DOHH2 (cell line): ENCODE results near the gene LEFTY2.
A peak's percentile ranks its signal among the peaks of the same experiment; 100 is the strongest.

Experiments
- H3F3A ChIP-seq: fragments of 200-600 bp; sonication (generic), shearing (Covaris generic); 2 replicates; pipeline ENCODE4 v1.6.0; 2016; ENCODE audit warnings: antibody characterized with exemption, mild to moderate bottlenecking; ENCODE audit not compliant: control insufficient read depth, insufficient read depth
- H3K27ac ChIP-seq: fragments of 200-600 bp; sonication (generic); 2 replicates; pipeline ENCODE4 v1.5.1; 2014; ENCODE audit warnings: low read depth, mild to moderate bottlenecking, low read length, moderate library complexity
- H3K27me3 ChIP-seq: fragments of 200-600 bp; sonication (generic); 2 replicates; pipeline ENCODE4 v1.6.1; 2014; ENCODE audit warnings: mild to moderate bottlenecking, low read length, mixed read lengths; ENCODE audit not compliant: control insufficient read depth
- H3K36me3 ChIP-seq: fragments of 200-600 bp; sonication (generic); 2 replicates; pipeline ENCODE4 v1.6.1; 2014; ENCODE audit warnings: mild to moderate bottlenecking, low read length, moderate library complexity, mixed read lengths; ENCODE audit not compliant: control insufficient read depth
- H3K4me1 ChIP-seq: fragments of 200-600 bp; sonication (generic); 2 replicates; pipeline ENCODE4 v1.6.1; 2014; ENCODE audit warnings: mild to moderate bottlenecking, low read length, mixed read lengths; ENCODE audit not compliant: control insufficient read depth
- H3K4me2 ChIP-seq: fragments of 200-600 bp; sonication (generic); 2 replicates; pipeline ENCODE4 v1.6.0; 2014; ENCODE audit warnings: mild to moderate bottlenecking, low read length, moderate library complexity
- H3K4me3 ChIP-seq: fragments of 200-600 bp; sonication (generic); 2 replicates; pipeline ENCODE4 v1.5.1; 2014; ENCODE audit warnings: mild to moderate bottlenecking, low read length, mixed read lengths
- H3K79me2 ChIP-seq: fragments of 200-600 bp; sonication (generic); 2 replicates; pipeline ENCODE4 v1.6.1; 2014; ENCODE audit warnings: mild to moderate bottlenecking, low read length, mixed read lengths; ENCODE audit not compliant: control insufficient read depth
- H3K9me2 ChIP-seq: fragments of 200-600 bp; sonication (generic); replicated peaks from 2 replicates; pipeline ENCODE4 v1.6.1; 2014; ENCODE audit warnings: mild to moderate bottlenecking, low read length, mixed read lengths; ENCODE audit not compliant: control insufficient read depth
- H3K9me3 ChIP-seq: fragments of 200-600 bp; sonication (generic); 2 replicates; pipeline ENCODE4 v1.6.1; 2014; ENCODE audit warnings: antibody characterized with exemption, low read length, mixed read lengths; ENCODE audit not compliant: control insufficient read depth, insufficient read depth
- H4K20me1 ChIP-seq: fragments of 200-600 bp; sonication (generic); 2 replicates; pipeline ENCODE4 v1.6.0; 2014; ENCODE audit warnings: low read depth, mild to moderate bottlenecking, antibody characterized with exemption, low read length, moderate library complexity; ENCODE audit not compliant: control insufficient read depth, insufficient read depth
- EZH2phosphoT487 ChIP-seq: fragments of 200-600 bp; sonication (generic); IDR thresholded peaks from 2 replicates; pipeline ENCODE4 v1.6.1; 2017; ENCODE audit warnings: borderline replicate concordance, mild to moderate bottlenecking, antibody characterized with exemption, low read length, moderate library complexity, mixed read lengths
- TF ChIP-seq, protein P1 (sequence below): fragments of 200-600 bp; sonication (generic); IDR thresholded peaks from one replicate; pipeline ENCODE4 v1.5.1; 2014; ENCODE audit warnings: antibody characterized with exemption, mild to moderate bottlenecking, low read depth, low read length; ENCODE audit not compliant: poor library complexity, severe bottlenecking

LEFTY2 gene

GRCh38 chr1:225903623-225904022 is 37.4 kb downstream of the LEFTY2 start:
- Histone ChIP-seq H3K9me3 (no peaks in the 10 kb centered on the region), H3K9me2 (no peaks in the 10 kb centered on the region), H3K27me3 (no peaks in the 10 kb centered on the region), H3K36me3 (no peaks in the 10 kb centered on the region), H3K79me2 (no peaks in the 10 kb centered on the region), H3K4me1 (no peaks in the 10 kb centered on the region), H3F3A (no peaks in the 10 kb centered on the region), H3K4me3 (no peak overlapping the region), H4K20me1 (no peaks in the 10 kb centered on the region), H3K27ac (no peak overlapping the region), H3K4me2 (no peak overlapping the region)
- no peak for TF ChIP-seq EZH2phosphoT487
- TF ChIP-seq, protein P1, sequence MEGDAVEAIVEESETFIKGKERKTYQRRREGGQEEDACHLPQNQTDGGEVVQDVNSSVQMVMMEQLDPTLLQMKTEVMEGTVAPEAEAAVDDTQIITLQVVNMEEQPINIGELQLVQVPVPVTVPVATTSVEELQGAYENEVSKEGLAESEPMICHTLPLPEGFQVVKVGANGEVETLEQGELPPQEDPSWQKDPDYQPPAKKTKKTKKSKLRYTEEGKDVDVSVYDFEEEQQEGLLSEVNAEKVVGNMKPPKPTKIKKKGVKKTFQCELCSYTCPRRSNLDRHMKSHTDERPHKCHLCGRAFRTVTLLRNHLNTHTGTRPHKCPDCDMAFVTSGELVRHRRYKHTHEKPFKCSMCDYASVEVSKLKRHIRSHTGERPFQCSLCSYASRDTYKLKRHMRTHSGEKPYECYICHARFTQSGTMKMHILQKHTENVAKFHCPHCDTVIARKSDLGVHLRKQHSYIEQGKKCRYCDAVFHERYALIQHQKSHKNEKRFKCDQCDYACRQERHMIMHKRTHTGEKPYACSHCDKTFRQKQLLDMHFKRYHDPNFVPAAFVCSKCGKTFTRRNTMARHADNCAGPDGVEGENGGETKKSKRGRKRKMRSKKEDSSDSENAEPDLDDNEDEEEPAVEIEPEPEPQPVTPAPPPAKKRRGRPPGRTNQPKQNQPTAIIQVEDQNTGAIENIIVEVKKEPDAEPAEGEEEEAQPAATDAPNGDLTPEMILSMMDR = no peak

DNA sequence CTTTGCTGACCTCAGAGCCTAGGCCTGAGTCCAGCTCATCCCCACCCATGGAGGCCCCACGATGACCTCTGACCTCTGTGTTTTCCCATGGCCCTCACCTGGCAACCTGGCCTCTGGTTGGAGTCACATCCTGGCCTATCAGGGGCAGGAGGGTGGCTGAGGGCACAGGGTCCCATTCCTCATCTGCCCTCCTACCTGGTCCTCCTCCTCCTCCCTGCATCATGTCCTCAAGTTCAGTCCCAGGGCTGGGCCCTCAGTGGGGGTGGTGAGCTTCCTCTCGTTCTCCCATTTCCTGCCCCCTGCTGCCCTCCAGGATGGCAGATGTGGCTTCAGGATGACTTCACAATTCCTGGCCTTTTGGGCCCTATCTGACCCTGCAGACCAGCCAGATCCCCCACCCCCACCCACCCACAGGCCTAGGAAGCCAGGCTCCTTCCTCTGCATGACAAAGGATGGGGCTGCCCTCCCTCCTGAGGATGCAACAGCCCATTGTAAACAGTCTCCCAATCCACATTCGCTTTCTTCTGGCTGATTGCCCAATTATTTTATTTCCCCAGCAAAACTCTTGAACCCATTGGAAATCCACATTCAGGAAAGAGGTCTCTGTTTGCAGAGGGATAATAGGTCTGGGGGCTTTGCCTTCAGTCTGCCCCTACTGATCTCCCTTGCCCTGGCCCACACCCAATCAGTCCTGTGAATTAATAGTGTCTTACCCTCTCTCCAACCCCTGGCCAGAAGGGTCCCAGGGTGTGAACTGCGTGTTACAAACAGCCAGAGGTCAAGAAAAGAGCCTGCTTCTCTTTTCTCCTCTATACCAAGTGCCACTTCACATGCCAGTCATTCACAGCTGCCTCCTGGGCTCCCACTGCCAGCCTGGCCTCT is 41.7 kb downstream of the LEFTY2 start:
- Histone ChIP-seq H3F3A (no peaks in the 10 kb centered on the region), H4K20me1 (no peaks in the 10 kb centered on the region), H3K27me3 (no peaks in the 10 kb centered on the region), H3K79me2 (no peaks in the 10 kb centered on the region), H3K36me3 (no peaks in the 10 kb centered on the region), H3K4me1 (peaks cover 19% of the 10 kb centered on the region), H3K4me2 (no peak overlapping the region), H3K9me3 (no peaks in the 10 kb centered on the region), H3K27ac (no peak overlapping the region), H3K9me2 (no peaks in the 10 kb centered on the region), H3K4me3 (no peak overlapping the region)
- TF ChIP-seq, protein P1 = no peak
- TF ChIP-seq EZH2phosphoT487 = no peak

GRCh38 chr1:225897595-225898514 is 43.2 kb downstream of the LEFTY2 start:
- TF ChIP-seq EZH2phosphoT487 = no peak
- TF ChIP-seq, protein P1 = no peak
- H3K4me1 ChIP-seq = peaks cover 19% of the 10 kb centered on the region
- H3K36me3 ChIP-seq = no peaks in the 10 kb centered on the region
- no peaks in the 10 kb centered on the region for H3F3A ChIP-seq
- H4K20me1 ChIP-seq = no peaks in the 10 kb centered on the region
- H3K9me3 ChIP-seq = no peaks in the 10 kb centered on the region
- H3K79me2 ChIP-seq = no peaks in the 10 kb centered on the region
- peak overlapping the region; percentile 40 for H3K4me3 ChIP-seq
- H3K27me3 ChIP-seq = no peaks in the 10 kb centered on the region
- no peaks in the 10 kb centered on the region for H3K9me2 ChIP-seq
- peak overlapping the region; percentile 60 for H3K4me2 ChIP-seq
- H3K27ac ChIP-seq = no peak overlapping the region
